GM21515 (cell line): ENCODE results near the gene NPC1.
"Not testable (repeated sequence)": the region's sequence is repeated elsewhere in the genome, so short reads cannot be mapped to it uniquely, and the experiment has no call there.

Source experiments
- ATAC-seq: cut with Tn5 transposase; IDR thresholded peaks from one replicate; pipeline ENCODE4 v1.9.1; 2021; ENCODE audit not compliant: unreplicated experiment

NPC1 gene

GRCh38 chr18:23526501-23527063 is 59.7 kb downstream of the NPC1 start:
- ATAC-seq: no peak

GRCh38 chr18:23524213-23524707 is 62.0 kb downstream of the NPC1 start:
- no peak for ATAC-seq

GRCh38 chr18:23523429-23524212 is 62.7 kb downstream of the NPC1 start:
- ATAC-seq: no peak

DNA sequence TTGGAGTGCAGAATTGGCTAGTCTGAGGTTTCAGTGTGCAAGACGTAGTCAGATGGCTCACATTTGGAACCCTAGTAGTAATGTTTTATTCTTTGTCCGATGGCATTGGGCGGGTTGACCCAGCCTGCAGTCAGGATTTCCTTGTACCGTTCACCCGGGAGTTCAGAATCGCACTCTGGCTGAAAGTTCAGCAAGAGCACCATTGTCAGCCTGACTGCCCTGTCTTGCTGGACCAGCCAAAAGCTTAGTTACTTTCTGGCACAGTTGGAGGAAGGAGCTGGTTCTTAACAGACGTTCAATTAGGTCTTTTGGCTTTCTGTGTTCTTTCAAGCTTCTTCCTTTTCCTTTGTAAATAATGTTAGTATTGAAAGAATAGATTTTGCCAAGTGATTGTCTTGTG is 64.4 kb downstream of the NPC1 start:
- no peak for ATAC-seq

- no peak for ATAC-seq
Measured at GRCh38 chr18:23521271-23521670, 65.0 kb downstream of the NPC1 start.

DNA sequence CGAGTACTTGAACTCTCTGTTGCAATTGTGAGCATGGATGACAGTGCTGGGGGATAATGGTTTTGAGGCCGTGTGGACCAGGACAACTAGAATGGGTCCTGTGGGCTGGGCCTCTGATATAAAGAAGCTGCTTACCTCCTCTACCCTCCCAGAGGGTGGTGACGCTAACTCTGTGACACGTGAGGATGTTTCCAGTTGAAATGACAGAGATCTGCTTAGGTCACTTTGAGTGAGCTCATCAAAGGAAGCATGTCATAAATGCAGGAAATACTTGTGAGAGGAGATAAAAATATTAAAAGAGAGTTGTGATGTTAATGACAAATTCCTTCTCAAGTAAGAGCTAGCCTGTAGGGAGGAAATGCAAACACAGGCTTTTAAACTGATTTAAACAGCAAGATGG is 66.6 kb downstream of the NPC1 start:
- ATAC-seq: no peak

GRCh38 chr18:23515911-23516546 is 70.3 kb downstream of the NPC1 start:
- peak; percentile 83 for ATAC-seq

DNA sequence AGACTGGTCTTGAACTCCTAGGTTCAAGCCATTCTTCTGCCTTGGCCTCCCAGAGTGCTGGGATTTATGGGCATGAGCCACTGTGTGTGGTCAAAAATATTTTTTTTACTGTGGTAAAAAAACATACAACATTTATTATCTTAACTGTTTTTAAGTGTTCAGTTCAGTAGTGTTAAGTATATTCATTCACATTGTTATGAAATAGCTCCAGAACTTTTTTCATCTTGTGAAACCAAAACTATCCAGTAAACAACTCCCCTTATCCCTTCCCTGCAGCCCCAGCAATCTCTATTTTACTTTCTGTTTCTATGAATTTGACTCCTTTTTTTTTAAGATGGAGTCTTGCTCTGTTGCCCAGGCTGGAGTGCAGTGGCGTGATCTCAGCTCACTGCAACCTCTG is 73.7 kb downstream of the NPC1 start:
- no peak for ATAC-seq

- not testable (repeated sequence) for ATAC-seq
Measured at GRCh38 chr18:23512216-23512615, 74.1 kb downstream of the NPC1 start.

DNA sequence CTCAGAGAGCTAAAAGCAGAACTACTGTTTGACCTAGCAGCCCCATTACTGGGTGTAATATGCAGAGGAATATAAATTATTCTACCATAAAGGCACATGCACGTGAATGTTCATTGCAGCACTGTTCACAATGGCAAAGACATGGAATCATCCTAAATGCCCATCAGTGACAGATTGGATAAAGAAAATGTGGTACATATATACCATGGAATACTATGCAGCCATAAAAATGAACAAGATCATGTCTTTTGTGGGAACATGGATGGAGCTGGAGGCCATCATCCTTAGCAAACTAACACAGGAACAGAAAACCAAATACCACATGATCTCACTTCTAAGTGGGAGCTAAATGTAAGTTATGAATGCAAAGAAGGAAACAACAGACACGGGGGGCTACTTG is 75.4 kb downstream of the NPC1 start:
- not testable (repeated sequence) for ATAC-seq

DNA sequence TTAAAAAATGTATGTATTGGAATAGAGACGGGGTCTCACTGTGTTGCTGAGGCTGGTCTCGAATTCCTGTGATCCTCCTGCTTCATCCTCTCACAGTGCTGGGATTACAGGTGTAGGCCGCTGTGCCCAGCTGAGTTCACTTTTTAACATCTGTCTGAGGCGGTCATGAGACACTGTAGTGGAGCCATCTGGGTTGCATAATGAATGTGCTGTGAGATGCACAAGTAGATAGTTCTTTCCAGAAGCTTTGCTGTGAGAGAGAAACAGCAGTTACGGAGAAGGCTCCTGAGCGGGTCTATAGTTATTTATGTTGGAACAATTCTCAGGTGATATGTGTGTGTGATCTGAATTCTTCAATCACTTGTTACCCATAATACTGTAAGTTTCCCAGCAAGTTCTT is 79.9 kb downstream of the NPC1 start:
- ATAC-seq: no peak

- peak; percentile 46 for ATAC-seq
Measured at GRCh38 chr18:23504720-23505119, 81.6 kb downstream of the NPC1 start.

DNA sequence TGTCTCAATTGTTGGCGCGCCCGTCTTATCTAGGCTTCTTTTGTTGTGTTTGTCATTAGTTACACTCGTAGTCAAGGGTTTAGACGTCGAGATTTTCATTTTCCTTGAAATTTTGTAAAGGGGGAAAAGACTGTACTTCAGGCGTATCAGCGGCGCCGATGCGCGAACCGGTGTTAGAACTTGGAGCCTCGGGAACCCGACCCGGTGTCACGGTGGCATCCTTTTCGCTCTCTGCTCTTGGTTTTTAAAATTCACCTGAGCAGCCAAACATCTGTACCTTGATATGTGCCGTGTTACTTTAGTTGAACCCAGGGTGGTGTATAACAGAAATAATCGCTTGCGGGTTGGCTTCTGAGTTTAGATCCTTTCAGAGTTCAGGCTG is 82.4 kb downstream of the NPC1 start:
- no peak for ATAC-seq

DNA sequence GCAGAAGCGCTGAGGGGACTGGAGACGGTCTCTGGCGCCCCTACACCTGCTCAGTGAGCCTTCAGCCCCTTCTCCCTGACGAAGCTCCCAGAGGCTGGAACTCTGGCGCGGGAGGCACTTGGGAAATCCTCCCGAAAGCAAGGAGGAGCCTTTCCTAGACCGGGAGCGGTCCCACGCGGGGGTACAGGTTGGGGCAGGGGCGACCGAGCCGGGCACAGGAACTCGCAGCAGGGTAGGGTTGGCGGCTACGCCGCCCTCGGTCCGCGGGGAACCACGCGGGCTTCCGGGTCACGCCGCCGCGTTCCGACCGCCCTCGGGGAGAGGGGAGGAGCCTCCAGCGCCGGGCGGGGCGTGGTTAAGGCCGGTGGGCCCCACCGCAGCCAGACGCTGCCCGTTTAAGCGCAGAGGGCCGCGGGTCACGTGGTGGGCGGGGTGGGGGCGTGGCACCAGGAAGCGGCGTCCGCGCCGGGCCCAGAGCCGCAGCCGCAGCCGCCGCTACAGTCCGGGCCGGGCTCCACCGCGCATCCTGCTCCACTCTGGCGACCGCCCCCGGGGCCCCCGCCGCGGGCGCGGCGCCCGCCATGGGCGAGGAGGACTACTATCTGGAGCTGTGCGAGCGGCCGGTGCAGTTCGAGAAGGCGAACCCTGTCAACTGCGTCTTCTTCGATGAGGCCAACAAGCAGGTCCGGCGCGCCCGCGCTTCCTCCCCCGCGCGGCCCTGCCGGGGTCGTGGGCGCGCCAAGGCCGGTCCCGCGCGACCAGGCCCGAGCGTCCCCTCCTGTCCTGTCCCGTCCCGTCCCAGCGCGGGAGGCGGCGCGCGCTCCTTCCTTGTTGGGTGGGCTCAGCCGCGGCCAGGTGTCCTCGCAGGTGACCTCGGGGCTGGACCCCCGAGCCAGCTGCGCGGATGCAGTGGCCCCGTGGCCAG is 83.0 kb downstream of the NPC1 start, which contains the start of gene RMC1:
Gene RMC1 (plus strand): TSS at position 474 of the 925 bp plus-strand sequence. CDS start 108 bp downstream, at position 582.
- peak; percentile 75 for ATAC-seq

DNA sequence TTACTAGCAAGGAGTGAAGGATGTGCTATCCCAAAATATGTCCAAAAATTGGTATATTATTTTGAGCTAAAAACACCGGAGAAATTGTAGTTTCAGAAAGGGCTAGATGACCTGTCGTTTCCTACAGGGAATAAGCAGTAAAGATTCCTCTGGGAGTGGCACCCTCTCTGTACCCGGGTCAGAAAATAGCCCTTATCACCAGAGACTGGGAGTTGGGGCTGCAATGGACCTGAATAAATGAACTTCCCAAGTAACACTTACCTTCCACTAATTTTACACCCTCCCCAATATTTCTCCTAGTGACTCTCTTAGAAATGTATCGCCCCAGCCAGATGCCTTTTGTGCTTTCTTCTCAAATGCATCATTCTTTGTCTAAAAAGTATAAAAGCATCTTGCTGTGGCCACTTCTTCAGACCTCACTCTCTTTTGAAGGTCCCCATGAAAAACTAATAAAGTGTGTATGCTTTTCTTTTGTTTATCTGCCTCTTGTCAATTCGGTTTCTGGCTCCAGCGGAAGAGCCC is 83.7 kb downstream of the NPC1 start:
- no peak for ATAC-seq

DNA sequence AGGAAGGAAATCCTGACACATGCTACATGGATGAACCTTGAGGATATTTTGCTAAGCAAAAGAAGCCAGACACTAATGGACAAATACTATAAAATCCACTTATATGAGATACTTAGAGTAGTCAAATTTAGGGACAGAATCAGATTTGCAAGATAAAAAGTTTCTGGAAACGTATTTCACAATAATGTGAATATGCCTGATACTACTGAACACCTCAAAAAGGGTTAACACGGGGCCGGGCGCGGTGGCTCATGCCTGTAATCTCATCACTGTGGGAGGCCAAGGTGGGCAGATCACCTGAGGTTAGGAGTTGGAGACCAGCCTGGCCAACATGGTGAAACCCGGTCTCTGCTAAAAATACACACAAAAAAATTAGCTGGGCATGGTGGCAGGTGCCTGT is 84.7 kb downstream of the NPC1 start:
- ATAC-seq: no peak

DNA sequence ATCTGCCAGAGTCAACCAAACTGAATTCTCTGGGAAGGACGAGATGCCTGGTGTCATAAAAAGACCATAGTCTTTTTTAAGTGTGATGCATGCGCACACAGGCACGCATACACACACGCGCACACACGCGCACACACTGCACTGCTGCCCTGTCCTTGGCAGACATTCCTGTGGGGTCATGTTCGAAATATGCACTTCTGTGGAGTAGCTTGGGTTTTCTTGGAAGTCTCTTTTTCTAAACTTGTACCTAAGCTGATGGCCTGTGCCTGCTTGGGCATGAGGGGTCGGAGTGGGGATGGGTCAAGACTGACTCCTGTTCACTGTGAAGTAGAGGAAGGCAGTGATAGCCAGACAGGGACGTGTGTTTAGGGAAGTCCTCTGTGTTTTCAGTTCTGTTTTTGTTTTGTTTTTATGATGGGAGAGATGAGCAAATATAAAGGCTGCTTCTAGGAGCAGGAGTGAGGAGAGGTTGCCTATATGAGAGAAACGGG is 87.0 kb downstream of the NPC1 start:
- ATAC-seq: no peak

DNA sequence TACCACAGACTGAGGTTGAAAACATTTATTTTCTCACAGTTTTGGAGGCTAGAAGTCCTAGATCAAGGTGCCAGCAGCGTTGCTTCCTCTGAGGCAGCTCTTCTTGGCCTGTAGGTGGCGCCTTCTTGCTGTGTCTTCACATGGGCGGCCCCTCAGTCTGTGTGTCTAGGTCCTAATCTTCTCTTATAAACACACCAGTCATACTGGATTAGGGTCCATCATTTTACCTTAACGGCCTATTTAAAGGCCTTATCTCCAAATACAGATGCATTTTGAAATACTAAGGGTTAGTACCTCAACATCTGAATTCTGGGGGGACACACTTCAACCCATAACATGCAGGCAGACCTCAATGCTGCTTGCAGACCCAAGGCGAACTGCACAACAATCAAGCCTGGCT is 87.4 kb downstream of the NPC1 start:
- no peak for ATAC-seq

DNA sequence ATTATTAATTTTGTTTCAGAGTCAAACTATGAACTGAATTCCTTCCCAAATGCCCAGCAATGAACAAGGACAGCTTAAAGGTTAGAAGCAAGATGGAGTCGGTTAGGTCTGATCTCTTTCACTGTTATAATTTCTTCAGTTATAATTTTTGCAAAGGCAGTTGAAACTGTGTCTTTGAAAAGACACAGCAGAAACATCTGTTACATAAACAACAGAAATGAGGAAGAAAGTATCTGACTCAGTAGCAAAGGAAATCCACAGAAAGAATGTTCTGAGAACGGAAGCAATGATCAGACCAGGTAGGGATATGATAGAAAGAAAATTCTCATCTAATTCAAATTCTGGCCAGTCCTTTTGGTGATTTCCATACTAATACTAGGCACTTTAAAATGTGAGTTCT is 88.2 kb downstream of the NPC1 start:
- ATAC-seq: no peak

- no peak for ATAC-seq
Measured at GRCh38 chr18:23495723-23496440, 90.4 kb downstream of the NPC1 start.
